MG63 (cell line): ENCODE results near the gene CDKN1C. TPM values are rescaled to one million over a fixed set of nuclear protein-coding genes. Genes with fewer than 3 reads are reported as not detected.

Source experiments
- DNase-seq: peaks from one replicate; pipeline ENCODE4 v3.0.0-alpha.2; 2020
- H3K27me3 ChIP-seq: fragments of 250-450 bp; sonication (Bioruptor Pico); 2 replicates; pipeline ENCODE4 v1.5.1; 2020; ENCODE audit warnings: mild to moderate bottlenecking, moderate library complexity
- H3K36me3 ChIP-seq: fragments of 250-450 bp; sonication (Bioruptor Pico); 2 replicates; pipeline ENCODE4 v1.5.1; 2020; ENCODE audit warnings: mild to moderate bottlenecking, moderate library complexity
- H3K4me3 ChIP-seq: fragments of 250-450 bp; sonication (Bioruptor Pico); 2 replicates; pipeline ENCODE4 v1.5.1; 2020; ENCODE audit warnings: mild to moderate bottlenecking, moderate library complexity
- H3K9me3 ChIP-seq: fragments of 250-450 bp; sonication (Bioruptor Pico); 2 replicates; pipeline ENCODE4 v1.5.1; 2020; ENCODE audit warnings: mild to moderate bottlenecking, moderate library complexity
- total RNA-seq: library from RNA; depleted of rRNA; stranded (reverse); fragments of >200 nt; shearing (Covaris generic); gene quantifications from 2 replicates; pipeline ENCODE4 v1.2.3, GENCODE V29; 2014; ENCODE audit warnings: low replicate concordance

Gene CDKN1C
- total RNA-seq, 1 experiment from 2014 or later, result 0.56 TPM

- Histone ChIP-seq H3K4me3 (no peak overlapping the region), H3K27me3 (no peaks in the 10 kb centered on the region), H3K36me3 (no peaks in the 10 kb centered on the region), H3K9me3 (no peaks in the 10 kb centered on the region)
- no peak for DNase-seq
Measured at GRCh38 chr11:2901196-2901796, 15.7 kb upstream of the CDKN1C start.

GRCh38 chr11:2899080-2899783, 13.7 kb upstream of the CDKN1C start:
- H3K4me3 ChIP-seq, result no peak overlapping the region
- H3K9me3 ChIP-seq, result no peaks in the 10 kb centered on the region
- no peaks in the 10 kb centered on the region for H3K36me3 ChIP-seq
- DNase-seq, result no peak
- no peaks in the 10 kb centered on the region for H3K27me3 ChIP-seq

- no peaks in the 10 kb centered on the region for H3K9me3 ChIP-seq
- no peak overlapping the region for H3K4me3 ChIP-seq
- H3K27me3 ChIP-seq, result no peaks in the 10 kb centered on the region
- H3K36me3 ChIP-seq, result no peaks in the 10 kb centered on the region
- peak; percentile 80 for DNase-seq
Measured at GRCh38 chr11:2898366-2899079, 12.9 kb upstream of the CDKN1C start.

- no peak for DNase-seq
- Histone ChIP-seq H3K27me3 (no peaks in the 10 kb centered on the region), H3K9me3 (no peaks in the 10 kb centered on the region), H3K4me3 (no peak overlapping the region), H3K36me3 (no peaks in the 10 kb centered on the region)
Measured at GRCh38 chr11:2897048-2897447, 11.5 kb upstream of the CDKN1C start.

GRCh38 chr11:2896047-2896446, 10.5 kb upstream of the CDKN1C start:
- no peaks in the 10 kb centered on the region for H3K27me3 ChIP-seq
- no peak for DNase-seq
- H3K4me3 ChIP-seq, result no peak overlapping the region
- no peaks in the 10 kb centered on the region for H3K36me3 ChIP-seq
- H3K9me3 ChIP-seq, result no peaks in the 10 kb centered on the region

GRCh38 chr11:2893935-2894334, 8.4 kb upstream of the CDKN1C start:
- Histone ChIP-seq H3K4me3 (no peak overlapping the region), H3K36me3 (no peaks in the 10 kb centered on the region), H3K9me3 (no peaks in the 10 kb centered on the region), H3K27me3 (no peaks in the 10 kb centered on the region)
- DNase-seq, result no peak

GRCh38 chr11:2892967-2893528, 7.5 kb upstream of the CDKN1C start:
- peak overlapping the region; percentile 61 for H3K4me3 ChIP-seq
- H3K36me3 ChIP-seq, result no peaks in the 10 kb centered on the region
- no peak for DNase-seq
- H3K27me3 ChIP-seq, result no peaks in the 10 kb centered on the region
- no peaks in the 10 kb centered on the region for H3K9me3 ChIP-seq

- Histone ChIP-seq H3K9me3 (no peaks in the 10 kb centered on the region), H3K27me3 (no peaks in the 10 kb centered on the region), H3K4me3 (peak overlapping the region; percentile 61), H3K36me3 (no peaks in the 10 kb centered on the region)
- DNase-seq, result peak; percentile 70
Measured at GRCh38 chr11:2892215-2892966, 6.8 kb upstream of the CDKN1C start.

- peak overlapping the region; percentile 61 for H3K4me3 ChIP-seq
- H3K36me3 ChIP-seq, result no peaks in the 10 kb centered on the region
- H3K9me3 ChIP-seq, result no peaks in the 10 kb centered on the region
- H3K27me3 ChIP-seq, result no peaks in the 10 kb centered on the region
- DNase-seq, result peak; percentile 46
Measured at GRCh38 chr11:2891326-2892214, 6.0 kb upstream of the CDKN1C start.

GRCh38 chr11:2890466-2891294, 5.1 kb upstream of the CDKN1C start:
- Histone ChIP-seq H3K36me3 (no peaks in the 10 kb centered on the region), H3K27me3 (no peaks in the 10 kb centered on the region), H3K4me3 (no peak overlapping the region), H3K9me3 (no peaks in the 10 kb centered on the region)
- no peak for DNase-seq

- DNase-seq, result no peak
Measured at GRCh38 chr11:2889362-2890273, 4.0 kb upstream of the CDKN1C start.

GRCh38 chr11:2888266-2888968, 2.8 kb upstream of the CDKN1C start:
- H3K4me3 ChIP-seq, result no peak overlapping the region
- DNase-seq, result peak; percentile 68
- H3K36me3 ChIP-seq, result no peaks in the 10 kb centered on the region
- H3K27me3 ChIP-seq, result no peaks in the 10 kb centered on the region
- no peaks in the 10 kb centered on the region for H3K9me3 ChIP-seq

More at GRCh38 chr11:2889362-2890273, 4.0 kb upstream of the CDKN1C start:
- Histone ChIP-seq H3K4me3 (no peak overlapping the region), H3K36me3 (no peaks in the 10 kb centered on the region), H3K27me3 (no peaks in the 10 kb centered on the region), H3K9me3 (no peaks in the 10 kb centered on the region)

- H3K27me3 ChIP-seq, result no peaks in the 10 kb centered on the region
Measured at GRCh38 chr11:2887515-2888195, 2.1 kb upstream of the CDKN1C start.

More at GRCh38 chr11:2887515-2888195, 2.1 kb upstream of the CDKN1C start:
- no peak for DNase-seq
- H3K9me3 ChIP-seq, result no peaks in the 10 kb centered on the region
- H3K4me3 ChIP-seq, result no peak overlapping the region
- no peaks in the 10 kb centered on the region for H3K36me3 ChIP-seq
